Prostate gland (tissue), 2 donors: ENCODE data around the gene SERPINH1.

ENCODE experiments used
- POLR2A ChIP-seq: fragments of 450-650 bp; IDR thresholded peaks from one replicate; pipeline ENCODE4 v1.6.1; 2016; ENCODE audit warnings: antibody characterized with exemption, mild to moderate bottlenecking
- POLR2AphosphoS5 ChIP-seq: sonication (generic); formaldehyde crosslinking; IDR thresholded peaks from one replicate; pipeline ENCODE4 v1.6.1; 2017; ENCODE audit warnings: antibody characterized with exemption
- TF ChIP-seq, protein P1 (sequence below), 4 experiments: fragments of 200-600 bp in 2 of 4; fragments of 450-650 bp in 2 of 4; sonication (generic) in 2 of 4; IDR thresholded peaks; 1 replicate in 3 of 4; 2 replicates in 1 of 4; pipeline ENCODE4 v1.5.1; 2016 to 2019; ENCODE audit warnings: antibody characterized with exemption in 4 of 4, mild to moderate bottlenecking in 2 of 4, moderate library complexity in 2 of 4

- no peak for TF ChIP-seq POLR2AphosphoS5
- no peak for TF ChIP-seq POLR2A
- TF ChIP-seq, protein P1, sequence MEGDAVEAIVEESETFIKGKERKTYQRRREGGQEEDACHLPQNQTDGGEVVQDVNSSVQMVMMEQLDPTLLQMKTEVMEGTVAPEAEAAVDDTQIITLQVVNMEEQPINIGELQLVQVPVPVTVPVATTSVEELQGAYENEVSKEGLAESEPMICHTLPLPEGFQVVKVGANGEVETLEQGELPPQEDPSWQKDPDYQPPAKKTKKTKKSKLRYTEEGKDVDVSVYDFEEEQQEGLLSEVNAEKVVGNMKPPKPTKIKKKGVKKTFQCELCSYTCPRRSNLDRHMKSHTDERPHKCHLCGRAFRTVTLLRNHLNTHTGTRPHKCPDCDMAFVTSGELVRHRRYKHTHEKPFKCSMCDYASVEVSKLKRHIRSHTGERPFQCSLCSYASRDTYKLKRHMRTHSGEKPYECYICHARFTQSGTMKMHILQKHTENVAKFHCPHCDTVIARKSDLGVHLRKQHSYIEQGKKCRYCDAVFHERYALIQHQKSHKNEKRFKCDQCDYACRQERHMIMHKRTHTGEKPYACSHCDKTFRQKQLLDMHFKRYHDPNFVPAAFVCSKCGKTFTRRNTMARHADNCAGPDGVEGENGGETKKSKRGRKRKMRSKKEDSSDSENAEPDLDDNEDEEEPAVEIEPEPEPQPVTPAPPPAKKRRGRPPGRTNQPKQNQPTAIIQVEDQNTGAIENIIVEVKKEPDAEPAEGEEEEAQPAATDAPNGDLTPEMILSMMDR (IDR thresholded peaks at IDR 0.05), result no peak
Observed at GRCh38 chr11:75558939-75559843, 2.9 kb upstream of the SERPINH1 start.
